NCI-H1105 (cell line): ENCODE measurements around the gene HDAC9.
"Not testable (repeated sequence)": the region's sequence is repeated elsewhere in the genome, so short reads cannot be mapped to it uniquely, and the experiment has no call there.

Experiments used
- DNase-seq: peaks from one replicate; lab custom pipeline; 2025; lab: John Stamatoyannopoulos, UW

The HDAC9 gene

GRCh38 chr7:18975276-18975675 lies 479.7 kb downstream of the HDAC9 start:
- no peak for DNase-seq

DNA sequence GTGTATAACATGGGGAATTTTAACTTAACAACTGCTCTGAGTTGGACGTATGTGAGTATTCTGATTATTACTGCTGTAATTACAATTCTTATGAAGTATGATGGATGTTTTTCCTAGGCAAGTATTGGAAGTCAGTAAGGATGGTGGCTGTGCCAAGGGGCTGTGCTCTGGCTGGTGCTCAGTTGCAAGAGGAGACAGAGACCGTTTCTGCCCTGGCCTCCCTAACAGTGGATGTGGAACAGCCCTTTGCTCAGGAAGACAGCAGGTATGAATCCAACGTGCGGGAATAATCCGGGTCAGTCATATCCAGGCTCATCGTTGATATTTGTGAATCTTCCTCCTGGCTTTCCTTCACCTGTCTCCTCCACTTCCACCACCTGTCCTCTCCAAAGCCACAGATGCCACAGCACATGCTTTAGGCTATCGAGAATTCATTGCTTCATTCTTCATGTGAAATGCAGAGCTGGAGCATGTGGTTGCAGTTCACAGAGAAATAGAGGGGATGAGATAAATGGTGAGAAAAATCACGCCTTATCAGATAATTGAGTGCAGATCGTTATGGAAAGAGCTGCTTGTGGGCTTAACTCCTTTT lies 480.2 kb downstream of the HDAC9 start:
- no peak for DNase-seq

GRCh38 chr7:18976715-18977471 lies 481.3 kb downstream of the HDAC9 start:
- peak; percentile 18 for DNase-seq

- no peak for DNase-seq
These were observed 482.6 kb downstream of the HDAC9 start for GRCh38 chr7:18978108-18978495.

- DNase-seq = not testable (repeated sequence)
These were observed 495.2 kb downstream of the HDAC9 start for GRCh38 chr7:18990700-18991099.

- DNase-seq = no peak
These were observed 498.6 kb downstream of the HDAC9 start for GRCh38 chr7:18993933-18994668.

DNA sequence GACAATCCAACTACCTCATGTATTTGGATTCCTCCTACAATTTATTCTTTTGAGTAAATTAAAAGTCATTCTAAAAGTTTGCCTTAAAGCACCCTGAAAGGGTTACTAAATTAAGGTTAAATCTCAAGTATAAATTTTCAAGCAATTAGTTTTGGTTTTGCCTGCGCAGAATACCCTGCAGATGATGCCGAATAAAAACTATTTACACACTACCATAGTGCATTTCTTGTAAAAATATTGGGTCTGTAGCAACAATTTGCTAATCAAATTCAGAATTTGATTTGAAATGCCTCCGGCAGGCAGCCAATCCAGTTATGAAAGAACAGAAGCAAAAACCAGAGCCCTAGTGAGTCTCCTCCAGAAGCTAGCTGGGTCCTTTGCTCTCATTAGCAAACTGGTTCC lies 499.7 kb downstream of the HDAC9 start:
- DNase-seq = no peak

- no peak for DNase-seq
These were observed 500.4 kb downstream of the HDAC9 start for GRCh38 chr7:18995811-18996426.

DNA sequence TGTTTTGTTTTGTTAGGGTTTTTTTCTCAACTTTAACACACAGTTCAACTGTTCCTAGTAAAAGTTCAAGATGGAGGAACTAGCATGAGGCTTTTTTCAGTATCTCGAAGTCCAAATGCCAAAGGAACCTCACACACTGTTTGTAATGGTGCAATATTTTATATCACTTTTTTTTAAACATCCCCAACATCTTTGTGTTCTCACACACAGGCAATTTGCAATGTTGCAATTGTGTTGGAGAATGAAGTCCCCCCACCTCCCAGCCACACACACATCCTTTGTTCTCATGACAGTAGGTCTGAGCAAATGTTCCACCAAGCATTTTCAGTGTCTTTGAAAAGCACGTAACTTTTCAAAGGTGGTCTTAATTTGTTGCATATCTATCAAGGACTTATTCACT lies 501.0 kb downstream of the HDAC9 start:
- no peak for DNase-seq

DNA sequence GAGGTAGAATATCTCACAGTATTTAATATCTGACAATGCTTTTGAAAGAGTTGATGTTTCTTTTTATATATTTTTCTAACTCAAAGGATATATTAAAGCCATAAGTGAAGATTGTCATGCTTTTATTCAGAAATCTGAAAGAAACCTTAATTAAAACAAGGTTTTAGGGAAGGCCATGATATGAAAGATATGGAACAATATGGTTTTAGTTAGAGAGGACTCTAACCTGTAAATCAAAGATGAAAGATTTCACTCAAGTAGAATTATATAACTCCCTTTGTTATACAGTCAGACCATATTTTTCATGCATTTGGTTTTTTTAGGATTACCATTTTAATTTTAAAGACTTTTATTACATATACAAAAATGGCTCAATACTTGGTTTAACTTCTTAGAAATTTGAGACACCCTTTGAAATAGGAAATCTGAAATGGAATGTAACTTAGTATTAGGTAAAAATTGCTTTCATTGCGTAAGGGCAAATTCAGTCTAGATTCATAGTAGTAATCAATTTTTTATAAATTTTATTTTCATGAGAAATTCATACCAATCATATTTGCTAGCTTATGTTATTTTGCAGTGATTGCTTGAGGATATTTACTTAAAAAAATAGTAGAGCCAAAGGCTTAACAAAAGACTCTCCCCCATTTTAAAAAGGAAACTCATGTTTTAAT lies 502.1 kb downstream of the HDAC9 start:
- no peak for DNase-seq

- no peak for DNase-seq
These were observed 504.9 kb downstream of the HDAC9 start for GRCh38 chr7:19000410-19000809.

GRCh38 chr7:19001854-19002253 lies 506.3 kb downstream of the HDAC9 start:
- no peak for DNase-seq

- no peak for DNase-seq
These were observed 513.8 kb downstream of the HDAC9 start for GRCh38 chr7:19009241-19009935.

DNA sequence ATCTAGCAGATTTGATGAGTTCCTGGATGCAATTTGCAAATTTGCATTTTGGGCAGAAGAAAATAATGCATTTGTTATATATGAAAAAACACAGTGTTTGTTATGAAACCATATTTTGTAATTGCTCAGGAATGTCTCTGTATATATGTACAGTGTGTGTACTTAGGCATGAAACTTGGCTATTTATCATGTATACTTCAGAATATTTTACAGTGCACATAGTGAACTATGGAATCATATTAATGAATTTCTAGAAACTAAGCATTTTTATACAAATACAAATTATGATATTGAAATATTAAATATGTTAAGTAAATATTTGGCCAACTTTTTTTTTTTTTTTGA lies 514.4 kb downstream of the HDAC9 start:
- DNase-seq = no peak

GRCh38 chr7:19011212-19011611 lies 515.7 kb downstream of the HDAC9 start:
- DNase-seq = no peak

- no peak for DNase-seq
These were observed 519.5 kb downstream of the HDAC9 start for GRCh38 chr7:19015098-19015497.

- no peak for DNase-seq
These were observed 520.6 kb downstream of the HDAC9 start for GRCh38 chr7:19016140-19016539.

GRCh38 chr7:19017374-19017773 lies 521.8 kb downstream of the HDAC9 start:
- DNase-seq = no peak

- no peak for DNase-seq
These were observed 524.5 kb downstream of the HDAC9 start for GRCh38 chr7:19020062-19020461.

DNA sequence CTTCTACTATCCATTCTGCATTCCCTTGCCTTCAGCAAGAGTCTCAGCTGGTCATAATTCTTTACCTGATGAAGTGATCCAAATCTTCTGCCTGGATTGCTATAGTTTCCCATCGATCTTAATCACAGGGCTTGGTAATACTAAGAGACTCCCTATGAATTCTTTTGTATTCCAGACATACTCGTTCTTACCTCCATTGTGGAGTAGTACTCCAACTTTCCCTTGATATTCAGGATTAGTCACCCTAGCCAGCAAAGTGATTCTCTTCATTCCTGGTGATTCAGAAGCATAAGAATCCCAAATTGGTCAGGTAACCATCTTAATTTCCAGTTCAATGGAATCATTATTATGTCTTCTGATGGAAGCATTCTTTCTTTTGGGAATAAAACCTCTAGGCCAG lies 525.2 kb downstream of the HDAC9 start:
- DNase-seq = no peak

DNA sequence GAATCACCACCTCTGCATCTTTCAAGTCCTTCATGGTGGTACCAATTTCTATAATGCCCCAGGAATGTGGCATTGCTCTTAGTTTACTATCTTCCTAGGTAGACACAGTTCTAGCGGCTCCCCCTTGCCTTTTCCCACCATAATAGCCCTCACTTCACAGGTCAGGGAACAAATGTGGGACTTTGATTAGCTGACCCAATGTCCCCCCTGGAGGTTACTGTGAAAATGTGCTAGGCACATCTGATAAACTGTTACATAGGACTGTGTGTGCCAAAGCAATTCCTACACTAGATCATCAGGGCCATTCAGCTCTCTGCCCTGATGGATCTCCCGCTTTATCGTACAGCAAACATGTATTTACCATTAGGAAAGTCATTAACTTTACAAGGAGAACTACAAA lies 527.9 kb downstream of the HDAC9 start:
- no peak for DNase-seq

- no peak for DNase-seq
These were observed 528.7 kb downstream of the HDAC9 start for GRCh38 chr7:19024261-19024660.
